ENCODE measurements around the gene MASP2.
"Not testable (repeated sequence)": the region's sequence is repeated elsewhere in the genome, so short reads cannot be mapped to it uniquely, and the experiment has no call there.

MASP2 gene

DNA sequence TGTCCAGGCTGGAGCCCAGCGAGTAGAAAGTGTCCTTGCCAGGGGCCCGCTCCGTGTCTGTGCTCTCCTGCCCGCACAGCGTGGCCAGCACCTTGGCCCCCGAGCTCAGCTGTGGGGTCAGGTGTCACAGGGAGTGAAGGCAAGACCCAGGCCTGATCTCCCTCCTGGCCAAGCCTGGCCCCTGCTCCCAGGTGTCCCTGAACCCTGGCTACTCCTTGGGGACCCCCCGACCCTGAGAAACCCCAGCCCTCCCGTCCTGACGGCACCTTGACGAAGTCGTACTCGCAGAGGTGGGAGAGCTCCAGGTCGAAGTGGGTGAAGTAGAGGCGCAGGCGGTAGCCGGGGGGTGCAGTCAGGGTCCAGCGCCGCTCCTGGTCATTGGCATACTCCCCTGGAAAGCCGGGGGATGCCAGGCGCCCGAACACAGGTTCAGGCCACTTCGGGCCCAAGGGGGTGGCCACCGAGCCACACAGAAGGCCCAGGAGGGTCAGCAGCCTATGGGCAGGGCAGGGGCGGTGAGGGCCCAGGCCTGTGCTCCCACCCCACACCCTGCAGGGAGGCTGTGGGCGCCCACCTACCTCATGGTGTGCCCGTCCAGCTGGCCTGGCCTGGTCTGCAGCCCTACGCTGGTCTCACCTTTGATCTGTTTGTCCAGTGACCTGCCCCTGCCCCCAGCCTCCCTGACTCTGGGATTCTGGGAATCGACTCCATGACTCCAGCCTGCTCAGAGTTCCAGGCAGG, at the start of gene MASP2:
Gene MASP2, minus strand, starts transcription at position 615 of the 741 bp plus-strand sequence. Its CDS starts 32 bp downstream, at position 583.
- DNase-seq, result no peak

DNA sequence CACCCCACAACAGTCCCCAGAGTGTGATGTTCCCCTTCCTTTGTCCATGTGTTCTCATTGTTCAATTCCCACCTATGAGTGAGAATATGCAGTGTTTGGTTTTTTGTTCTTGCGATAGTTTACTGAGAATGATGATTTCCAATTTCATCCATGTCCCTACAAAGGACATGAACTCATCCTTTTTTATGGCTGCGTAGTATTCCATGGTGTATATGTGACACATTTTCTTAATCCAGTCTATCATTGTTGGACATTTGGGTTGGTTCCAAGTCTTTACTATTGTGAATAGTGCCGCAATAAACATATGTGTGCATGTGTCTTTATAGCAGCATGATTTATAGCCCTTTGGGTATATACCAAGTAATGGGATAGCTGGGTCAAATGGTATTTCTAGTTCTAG, 36.7 kb upstream of the MASP2 start:
- DNase-seq, result not testable (repeated sequence)

DNA sequence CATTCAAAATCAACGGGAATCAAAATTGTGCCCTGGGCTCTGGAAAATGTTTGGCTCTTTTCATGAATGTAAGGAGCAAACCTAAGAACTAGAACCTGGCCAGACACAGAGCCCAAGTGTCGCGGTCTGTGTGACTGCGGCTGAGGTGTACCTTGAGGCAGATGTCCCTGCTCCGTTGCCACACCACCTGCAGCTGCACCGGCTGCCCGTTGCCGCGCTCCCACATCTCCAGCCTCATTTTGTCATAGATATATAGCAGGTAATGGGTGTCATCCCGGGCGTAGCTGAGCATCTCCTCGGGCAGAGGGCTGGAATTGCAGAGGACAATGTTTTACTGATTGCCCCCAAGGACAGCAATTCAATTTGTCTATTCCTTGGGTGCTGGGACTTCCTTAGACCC, 33.9 kb upstream of the MASP2 start:
- no peak for DNase-seq

DNA sequence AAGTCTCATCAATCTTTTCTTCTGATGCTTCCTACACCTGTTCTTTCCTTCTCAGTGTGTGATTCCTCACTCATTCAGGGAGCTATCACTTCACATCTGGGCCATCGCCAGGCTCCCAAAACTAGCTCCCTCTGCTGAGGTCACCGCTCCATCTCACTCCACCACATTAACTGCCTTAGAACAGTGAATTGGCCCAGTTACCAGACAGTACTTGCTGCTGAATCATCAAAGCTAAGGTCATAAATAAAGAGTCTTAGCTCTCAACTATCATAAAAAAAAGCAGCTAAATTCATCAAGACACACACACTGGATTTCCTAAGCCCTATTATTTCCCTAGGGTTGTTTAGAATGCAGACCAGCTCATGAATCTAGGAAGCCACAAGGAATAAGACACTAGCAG, 31.6 kb upstream of the MASP2 start:
- DNase-seq, result no peak

DNA sequence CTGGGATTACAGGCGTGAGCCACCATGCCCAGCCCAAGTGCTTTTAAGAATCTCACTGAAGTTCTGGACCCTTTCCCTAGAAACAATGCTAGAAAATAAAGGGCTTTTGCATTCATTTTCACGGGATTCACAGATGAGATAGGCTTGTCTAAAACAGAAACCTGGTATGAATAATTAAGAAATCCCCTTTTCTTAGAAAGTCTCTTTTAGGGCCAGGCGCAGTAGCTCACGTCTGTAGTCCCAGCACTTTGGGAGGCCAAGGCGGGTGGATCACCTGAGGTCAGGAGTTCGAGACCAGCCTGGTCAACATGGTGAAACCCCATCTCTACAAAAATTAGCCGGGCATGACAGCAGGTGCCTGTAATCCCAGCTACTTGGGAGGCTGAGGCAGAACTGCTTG, 26.4 kb upstream of the MASP2 start:
- not testable (repeated sequence) for DNase-seq

DNA sequence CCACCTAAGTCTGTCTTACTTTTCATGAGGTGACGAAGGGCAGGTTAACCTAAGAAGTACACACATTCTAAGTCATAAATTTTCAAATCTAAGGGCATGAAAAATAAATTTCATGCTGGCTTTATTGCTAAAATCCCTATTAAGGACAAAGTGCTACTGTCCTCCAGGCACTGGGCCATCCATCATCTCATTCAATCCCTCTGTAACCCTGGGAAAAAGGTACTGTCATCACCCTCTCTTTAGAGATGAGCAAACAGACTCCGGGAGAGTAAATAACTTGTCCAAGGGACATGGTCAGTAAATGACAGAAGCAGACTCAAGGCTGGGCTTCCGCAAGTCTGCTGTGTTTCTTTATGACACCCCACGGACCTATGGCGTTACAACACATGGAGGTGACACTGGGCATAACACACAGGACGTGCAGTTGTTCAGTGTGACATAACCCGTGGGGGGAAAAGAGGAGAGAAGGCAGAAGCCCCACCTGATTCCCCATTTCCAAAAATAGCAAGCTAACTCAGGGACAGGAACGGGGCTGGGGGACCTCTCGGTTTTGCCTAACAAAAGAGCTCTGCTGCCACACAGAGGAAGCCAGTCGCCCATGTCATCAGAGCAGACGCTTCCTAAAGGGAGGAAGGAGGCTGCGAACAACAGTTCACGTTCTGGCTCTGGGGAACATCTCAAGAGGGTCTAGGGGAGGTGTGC, 25.3 kb upstream of the MASP2 start:
- no peak for DNase-seq

DNA sequence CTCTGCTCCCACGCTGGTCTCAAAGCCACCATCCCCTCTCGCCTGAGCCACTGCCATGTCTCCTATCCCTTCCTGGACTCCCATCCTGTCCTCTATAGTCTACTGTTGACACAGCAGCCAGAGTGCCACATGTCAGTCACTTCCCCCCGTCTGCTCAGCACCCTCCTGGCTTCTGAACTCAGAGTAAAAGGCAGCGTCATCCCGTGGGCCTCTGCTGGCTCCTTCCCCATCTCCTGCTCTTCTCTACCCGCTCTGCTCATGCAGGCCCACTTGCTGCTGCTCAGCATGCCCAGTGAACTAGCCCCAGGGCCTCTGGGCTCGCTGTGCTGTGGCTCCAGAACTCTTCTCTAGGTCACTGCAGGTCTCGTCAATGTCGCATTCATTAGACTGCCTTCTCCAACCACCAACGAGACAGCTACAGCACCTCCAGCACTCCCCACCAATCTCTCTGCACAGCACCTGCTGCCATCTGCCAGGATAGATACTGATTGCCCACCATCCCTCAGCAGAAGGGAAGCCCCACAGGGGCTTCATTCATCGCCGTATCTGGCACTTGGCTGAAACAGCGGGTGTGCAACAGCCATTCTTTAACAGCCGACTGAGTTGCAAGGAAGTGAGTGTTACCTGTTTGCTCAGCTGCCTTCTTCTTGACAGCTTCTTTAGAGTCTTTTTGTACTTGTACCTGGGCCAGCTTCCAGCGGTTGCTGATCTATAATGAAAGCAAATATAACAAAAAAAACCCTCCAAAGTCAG, 24.6 kb upstream of the MASP2 start:
- no peak for DNase-seq

DNA sequence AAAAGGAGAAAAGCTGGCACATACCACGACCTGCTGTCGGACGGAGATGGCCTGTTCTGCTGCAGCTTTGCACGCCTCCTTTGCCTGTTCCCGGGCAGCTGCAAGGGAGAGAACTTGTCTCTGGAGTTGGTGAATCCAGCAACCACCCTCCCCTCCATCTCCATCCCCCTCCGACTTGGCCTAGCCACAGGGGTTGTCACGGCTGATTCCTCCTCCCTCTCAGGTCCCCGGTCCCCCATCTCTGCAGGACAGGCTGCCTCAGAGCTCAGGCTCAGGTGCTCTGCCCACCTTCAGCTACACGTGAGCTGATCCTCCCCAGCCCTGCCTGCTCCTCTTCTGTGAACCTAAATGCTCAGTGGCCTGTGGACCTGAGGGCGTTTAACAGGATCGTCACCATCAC, 23.8 kb upstream of the MASP2 start:
- DNase-seq, result no peak

DNA sequence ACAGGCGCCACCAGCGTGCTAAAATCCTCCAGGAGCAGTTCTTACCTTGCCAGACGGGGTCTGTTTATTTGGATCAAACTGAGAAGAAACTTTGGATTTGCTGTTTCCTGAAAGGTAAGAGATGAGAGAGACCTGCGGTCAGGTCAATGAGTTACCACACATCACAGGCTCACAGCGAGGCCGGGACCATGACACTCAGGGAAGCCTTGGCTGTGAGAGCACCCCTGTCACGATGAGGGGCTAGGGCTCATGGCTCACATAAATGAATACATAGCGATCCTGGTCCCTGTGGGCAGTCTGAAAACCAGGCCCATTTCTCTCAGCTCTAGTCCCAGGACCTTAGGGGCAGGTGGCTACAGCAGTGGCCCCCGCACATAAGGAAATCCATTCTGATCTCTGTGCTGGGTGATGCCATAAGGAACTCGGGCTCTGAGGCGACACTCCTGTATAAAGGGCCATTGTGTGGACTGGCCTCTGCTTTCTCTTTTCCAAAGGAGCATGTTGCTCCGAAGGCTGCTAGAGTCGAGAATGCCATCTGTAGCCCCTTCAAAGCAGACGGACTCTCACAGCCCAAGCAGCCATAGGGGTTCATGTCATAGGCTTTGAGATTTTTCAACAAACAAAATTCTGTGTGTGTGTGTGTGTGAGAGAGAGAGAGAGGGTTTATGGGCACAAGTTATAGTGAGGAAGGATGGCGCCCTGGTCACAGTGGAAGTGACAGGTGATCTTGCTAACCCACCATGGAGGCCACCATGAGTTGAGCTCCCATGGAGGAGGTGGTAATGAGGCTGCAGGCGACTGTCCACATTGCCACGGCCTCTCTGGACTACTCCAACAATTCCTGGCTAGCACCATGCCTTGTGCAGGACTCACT, 21.8 kb upstream of the MASP2 start:
- no peak for DNase-seq

DNA sequence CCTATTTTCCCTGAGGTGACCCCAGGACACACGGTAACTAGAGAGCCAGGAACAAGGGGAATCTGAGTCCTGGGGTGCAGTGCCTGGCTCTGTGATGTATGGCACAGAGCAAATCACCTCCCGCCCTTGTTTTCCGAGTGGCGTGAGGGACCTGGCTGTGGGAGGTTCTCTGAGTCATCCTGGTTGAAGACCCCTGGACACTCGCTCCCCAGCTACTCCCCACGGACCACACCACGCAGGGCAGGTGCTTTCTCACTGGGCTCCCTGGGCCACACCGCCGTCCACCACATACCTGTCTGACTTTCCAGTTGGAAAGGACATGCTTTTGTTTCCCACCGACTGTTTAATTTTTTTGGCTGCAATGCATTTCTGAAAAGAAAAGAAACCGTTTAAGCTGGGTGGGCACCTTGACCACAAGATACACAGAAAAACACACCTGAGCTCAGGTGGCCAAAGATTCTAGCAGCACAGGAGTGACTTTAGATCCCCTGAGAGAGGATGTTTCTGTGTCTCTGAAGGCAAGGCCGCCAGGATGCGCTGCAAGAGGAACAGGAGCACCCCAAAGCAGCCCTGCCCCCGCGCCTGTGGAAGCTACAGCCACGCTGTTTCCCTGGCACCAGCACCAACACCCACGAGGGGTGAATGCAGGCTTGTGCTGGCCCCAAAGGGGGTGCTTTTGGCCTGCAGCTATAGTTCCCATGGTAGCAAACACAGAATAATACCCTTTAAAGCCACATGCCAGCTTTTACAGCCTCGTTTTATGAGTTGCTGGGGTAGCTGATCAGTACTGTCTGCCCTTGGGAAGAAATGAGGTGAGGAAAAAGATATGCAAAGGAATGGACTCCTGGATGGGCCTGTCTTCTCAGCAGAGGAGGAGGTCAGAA, 20.9 kb upstream of the MASP2 start:
- DNase-seq, result no peak

DNA sequence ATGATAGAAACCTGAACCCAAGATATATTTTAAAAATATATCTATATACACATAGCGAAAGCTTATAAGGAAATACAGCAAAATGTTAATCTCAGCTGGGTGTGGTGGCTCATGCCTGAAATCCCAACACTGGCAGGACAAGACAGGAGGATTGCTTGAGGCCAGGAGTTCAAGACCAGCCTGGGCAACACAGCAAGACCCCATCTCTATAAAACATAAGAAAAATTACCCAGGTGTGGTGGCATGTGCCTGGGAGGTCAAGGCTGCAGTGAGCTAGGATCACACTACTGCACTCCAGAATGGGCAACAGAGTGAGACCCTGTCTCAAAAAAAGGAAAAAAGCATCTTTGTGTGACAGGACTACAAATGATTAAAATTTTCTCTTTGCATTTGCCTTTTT, 18.8 kb upstream of the MASP2 start:
- DNase-seq, result no peak

DNA sequence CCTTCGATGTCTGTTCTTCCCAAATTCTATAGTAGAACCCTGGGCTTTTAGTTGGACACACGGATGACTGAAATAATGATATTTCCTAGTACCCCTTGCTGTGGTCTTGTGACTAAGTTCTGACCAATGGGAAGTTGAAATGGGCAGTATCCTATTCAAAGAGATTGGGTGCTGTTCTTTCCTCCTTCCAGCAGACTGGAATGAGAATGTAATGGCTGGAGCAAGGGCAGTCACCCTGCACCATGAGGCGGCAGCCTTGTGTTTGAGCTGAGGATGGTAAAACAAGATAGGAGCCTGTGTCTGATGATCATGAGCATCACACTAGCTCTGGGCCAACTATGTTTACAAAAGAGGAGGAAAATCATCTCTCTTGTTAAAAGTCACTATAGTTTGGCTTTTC, 17.9 kb upstream of the MASP2 start:
- no peak for DNase-seq

DNA sequence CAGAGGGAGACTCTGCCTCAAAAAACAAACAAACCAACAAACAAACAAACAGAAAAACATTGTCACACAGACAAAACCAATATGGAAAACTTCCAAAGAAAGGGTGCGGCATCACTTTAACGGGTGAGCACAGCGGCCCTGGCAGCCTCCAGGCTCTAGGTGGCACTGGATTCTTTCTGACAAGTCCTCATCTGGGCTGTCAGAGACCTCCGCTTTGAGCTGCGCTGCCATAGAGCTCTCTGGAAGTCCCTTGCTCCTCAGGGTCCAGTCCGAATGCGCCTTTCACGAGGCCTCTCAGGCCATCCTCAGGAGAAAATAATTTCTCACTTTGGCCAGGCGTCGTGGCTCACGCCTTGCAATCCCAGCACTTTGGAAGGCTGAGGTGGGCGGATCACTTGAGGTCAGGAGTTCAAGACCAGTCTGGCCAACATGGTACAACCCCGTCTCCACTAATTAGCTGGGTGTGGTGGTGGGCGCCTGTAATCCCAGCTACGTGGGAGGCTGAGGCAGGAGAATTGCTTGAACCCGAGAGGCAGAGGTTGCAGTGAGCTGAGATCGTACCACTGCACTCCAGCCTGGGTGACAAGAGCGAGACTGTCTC, 17.0 kb upstream of the MASP2 start:
- DNase-seq, result not testable (repeated sequence)

DNA sequence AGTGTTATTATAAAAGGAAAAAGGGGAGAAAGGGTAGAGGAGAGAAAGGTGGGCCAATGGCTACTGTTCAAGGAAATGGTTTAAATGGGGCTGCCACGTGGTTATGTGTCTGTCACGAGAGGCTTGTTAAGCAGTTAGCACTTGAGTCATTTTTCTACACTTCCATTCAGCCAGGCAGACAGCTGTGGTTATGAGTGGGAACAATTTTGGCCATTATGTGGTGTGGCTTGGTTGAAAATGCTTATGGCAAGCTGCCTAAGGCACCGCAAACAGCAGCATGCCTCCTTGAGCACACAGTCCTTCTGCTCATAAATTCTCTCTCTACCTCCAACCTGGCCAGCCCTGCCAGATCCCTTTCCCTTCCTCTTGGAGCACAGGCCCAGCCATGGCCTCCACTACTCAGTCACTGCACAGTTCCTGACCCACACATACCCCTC, 15.9 kb upstream of the MASP2 start:
- DNase-seq, result no peak

DNA sequence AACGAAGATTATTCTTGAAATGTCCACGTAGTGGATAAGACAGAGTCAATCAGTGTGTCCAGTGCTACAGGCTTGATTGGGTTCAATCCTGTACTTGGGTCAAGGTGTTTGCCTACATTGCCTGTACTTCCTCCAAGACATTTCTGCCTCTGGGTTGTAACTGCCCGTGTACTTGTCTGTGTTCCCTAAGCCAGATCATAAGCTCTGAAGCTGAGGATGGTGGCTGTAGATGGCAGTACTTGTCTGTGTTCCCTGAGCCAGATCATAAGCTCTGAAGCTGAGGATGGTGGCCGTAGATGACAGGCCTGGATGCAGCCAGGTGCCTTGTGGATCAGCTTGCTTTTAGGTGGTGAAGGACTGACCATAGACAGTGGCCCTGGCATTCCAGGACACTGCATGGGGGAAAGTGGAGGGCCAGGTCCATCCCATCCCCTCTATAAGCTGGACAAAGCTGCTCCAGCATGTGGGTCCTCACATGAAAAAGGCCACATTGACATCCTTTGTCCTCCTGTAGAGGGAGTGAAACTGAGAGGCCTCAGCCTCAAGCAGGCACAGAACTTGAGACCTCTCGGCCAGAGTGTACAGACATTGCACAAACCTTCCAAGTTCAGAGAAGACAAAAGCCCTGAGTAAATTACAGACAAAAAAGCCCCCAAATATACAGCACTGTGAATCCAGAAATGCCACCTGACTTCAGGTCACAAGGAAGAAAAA, 14.8 kb upstream of the MASP2 start:
- DNase-seq, result no peak

DNA sequence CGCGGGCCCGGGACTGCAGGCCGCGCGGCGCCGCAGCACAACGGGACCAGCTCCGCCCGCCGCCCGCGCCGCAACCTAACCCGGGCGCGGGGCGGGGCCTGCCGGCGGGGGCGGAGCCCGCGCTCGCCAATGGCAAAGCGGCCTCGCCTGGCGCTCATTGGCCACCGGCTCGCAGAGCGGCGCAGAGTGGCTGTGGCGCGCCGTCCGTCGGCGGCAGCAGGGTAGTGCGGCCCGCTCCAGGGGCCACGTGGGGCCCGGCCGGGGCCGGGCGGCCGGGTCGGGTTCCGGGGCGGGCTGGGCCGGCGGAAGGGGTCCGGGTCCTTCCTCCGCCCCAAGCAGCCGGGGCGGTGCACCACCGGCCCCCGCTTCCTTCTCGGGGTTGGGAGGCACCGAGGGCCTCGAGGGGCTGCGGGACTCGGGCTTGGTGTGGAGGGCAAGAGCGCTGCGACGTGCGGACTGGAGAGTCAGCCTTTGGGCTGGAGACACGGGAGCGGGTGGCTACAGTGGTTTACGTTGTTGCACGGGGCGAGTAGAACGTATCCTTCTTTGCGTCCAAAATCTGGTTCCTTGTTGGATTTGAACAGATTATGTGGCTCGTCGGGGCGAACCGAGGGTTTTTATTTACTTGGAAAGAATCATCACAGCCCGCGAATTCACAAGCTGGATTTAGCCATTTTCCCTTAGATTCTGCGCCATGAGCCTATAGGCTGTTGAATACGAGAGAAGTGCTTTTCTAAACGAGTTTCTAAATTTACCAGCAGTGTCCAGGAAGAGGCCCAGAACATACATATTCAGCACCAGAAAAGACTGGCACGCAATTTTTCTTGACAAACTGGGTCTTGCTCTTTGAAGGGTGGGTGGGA, 13.2 kb upstream of the MASP2 start, which contains the start of gene SRM:
Gene SRM, minus strand, starts transcription at position 51 of the 863 bp plus-strand sequence. CDS start 75 bp downstream, outside the sequence.
- peak; percentile 93 for DNase-seq

DNA sequence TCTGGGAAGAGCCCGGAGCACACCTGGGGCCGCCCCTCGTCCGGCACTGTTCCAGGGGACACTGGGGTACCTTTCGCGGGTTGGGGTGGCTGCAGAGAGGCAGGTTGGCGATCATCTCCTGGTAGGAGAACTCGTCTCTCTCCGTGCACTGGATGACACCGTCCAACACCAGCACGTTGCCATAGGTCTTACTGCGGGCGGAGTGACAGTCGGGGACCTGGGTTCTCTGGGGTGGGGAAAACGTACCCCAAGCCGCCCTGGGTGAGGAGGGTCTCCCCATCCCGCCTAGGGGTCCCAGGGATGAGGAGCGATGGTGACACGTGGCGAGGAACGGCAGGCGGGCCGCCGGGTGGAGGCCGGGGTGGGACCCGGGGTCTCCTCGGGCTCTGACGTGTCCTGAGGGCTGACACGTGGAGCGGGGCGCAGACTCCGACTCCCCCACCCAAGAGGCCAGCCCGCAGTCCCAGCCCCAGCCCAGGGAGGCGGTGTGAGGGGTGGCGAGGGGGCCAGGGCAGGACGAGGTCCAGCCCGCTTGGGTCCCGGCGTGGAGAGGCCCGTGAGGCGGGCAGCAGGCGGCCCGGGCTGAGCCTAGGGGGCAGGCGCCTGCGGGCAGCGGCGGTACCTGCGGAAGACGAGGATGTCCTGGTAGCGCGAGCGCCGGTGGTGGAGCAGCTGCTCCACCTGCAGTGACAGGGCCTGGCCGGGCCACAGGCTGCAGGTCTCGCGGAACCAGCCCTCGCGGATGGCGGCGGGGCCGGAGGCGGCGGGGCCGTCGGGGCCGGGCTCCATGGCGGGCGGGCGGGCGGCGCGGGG, 12.3 kb upstream of the MASP2 start:
- DNase-seq, result no peak

DNA sequence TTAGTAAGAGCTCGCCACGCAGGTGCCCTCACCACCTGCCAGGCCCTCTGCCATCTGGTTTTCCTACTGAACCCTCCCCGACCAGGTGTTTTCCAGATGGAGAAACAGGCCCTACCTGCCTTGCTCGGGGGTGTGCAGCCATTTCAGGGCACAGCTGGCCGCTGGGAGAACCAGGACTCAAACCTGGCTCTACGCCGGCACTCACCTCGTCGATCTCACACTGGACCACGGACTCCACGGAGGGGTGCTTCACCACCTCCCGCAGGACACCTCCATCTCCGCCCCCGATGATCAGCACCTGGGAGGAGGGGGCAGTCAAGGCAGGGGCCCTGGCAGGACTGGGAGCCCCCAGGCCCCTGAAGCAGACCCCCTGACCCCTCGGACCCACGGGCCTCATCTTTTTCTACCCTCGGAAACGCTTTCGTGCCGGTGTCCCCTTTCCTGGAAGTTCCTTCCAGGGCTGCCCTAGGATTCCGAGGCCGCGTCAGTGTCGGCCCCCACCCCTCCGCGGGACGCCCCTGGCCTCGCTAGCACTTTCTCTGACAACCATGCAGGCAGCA, 11.6 kb upstream of the MASP2 start:
- no peak for DNase-seq

Data from activated T-cell treated with anti-CD3 and anti-CD28 coated beads, Interleukin-2, amount 50 U/mL, for 1 hour (primary cell).